CD4-positive, alpha-beta T cell treated with Interleukin-17A for 1 hour (primary cell): ENCODE data around the gene TOP3B.

ENCODE experiments used
- DNase-seq: peaks from one replicate; pipeline ENCODE4 v3.0.0-alpha.2; 2020

TOP3B gene

GRCh38 chr22:21982338-21982965, at the start of gene TOP3B:
TSS of gene TOP3B (minus strand) at chr22:21982787. CDS start at chr22:21975709, 7,078 bp downstream.
- DNase-seq: peak; percentile 81

GRCh38 chr22:22031183-22031945, 48.8 kb upstream of the TOP3B start:
- DNase-seq: no peak

- no peak for DNase-seq
These were observed 48.1 kb upstream of the TOP3B start for GRCh38 chr22:22030493-22031182.

- DNase-seq: no peak
These were observed 45.4 kb upstream of the TOP3B start for GRCh38 chr22:22027955-22028354.

DNA sequence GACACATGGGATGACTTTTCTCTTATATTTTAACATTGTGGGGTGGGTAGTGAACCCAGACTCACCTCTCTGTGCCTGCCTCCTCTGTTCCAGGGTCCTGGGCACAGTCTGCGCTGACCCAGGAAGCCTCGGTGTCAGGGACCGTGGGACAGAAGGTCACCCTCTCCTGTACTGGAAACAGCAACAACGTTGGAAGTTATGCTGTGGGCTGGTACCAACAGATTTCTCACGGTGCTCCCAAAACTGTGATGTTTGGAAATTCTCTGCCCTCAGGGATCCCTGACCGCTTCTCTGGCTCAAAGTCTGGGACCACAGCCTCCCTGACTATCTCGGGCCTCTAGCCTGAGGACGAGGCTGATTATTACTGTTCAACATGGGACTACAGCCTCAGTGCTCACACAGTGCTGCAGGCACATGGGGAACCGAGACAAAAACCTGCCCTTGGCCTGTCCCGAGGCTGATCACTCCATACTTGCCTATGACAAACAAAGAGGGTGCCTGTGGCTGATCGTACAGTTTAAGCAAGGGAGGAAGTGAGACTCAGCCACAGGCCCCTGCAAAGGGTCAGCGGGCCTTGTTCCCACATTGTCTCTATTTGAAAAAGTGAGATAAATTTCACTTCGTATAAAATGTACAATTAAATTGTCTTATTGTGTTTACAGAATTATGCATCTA, 43.7 kb upstream of the TOP3B start:
- no peak for DNase-seq

- DNase-seq: no peak
These were observed 43.0 kb upstream of the TOP3B start for GRCh38 chr22:22025320-22026156.

GRCh38 chr22:22024440-22024839, 41.9 kb upstream of the TOP3B start:
- DNase-seq: no peak

DNA sequence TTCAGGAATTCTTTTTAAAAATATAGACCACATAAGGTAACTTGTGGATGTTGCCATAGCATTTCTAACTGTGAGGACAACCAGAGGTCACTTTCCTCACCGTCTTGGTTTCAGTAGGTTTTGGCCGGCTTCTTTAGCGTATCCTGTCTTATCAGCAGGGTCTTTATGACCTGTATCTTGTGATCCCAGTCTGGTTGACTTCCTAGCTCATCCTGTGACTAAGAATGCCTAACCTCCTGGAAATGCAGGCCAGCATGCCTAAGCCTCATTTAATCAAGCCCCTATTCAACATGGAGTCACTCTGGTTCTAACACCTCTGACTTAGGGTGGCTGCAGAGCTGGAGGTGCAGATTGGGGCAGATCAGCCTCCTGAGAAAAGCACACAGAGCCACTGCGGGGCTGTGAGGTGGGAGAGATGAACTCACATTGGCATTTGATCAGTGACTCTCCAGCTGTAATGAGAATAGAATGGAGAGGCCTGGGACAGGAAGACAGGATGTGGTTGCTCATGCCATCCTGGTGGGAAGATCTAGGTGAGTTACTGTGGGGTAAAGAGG, 41.1 kb upstream of the TOP3B start:
- DNase-seq: no peak

- no peak for DNase-seq
These were observed 40.5 kb upstream of the TOP3B start for GRCh38 chr22:22022947-22023534.

DNA sequence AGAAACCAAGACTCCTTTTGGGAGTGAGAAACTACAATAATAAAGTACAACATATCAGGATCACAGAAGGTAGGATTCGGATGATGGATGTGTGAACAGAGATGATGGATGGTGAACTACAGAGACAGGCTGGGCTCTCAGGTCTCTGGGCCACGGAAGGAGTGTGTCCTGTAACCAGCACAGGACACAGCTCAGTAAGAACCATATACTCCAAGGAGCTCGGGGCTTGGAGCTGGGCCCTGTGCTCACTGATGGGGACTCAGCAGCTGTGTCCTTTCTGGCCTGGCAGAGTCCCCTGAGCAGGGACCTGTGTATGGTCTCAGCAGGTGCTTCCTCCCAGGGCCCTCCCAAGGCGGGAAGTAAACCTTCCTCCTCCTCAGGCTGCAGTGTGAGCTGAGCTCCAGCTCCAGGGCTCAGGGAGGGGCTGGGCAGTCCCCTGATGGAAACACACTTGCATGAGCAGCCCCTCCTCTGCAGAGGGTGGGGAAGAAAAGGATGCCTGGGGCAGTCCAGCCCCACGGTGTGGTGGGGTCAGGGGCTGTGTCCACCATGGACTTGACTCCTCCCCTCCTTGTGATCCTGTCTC, 39.8 kb upstream of the TOP3B start:
- DNase-seq: no peak

GRCh38 chr22:22021162-22021750, 38.7 kb upstream of the TOP3B start:
- DNase-seq: no peak

DNA sequence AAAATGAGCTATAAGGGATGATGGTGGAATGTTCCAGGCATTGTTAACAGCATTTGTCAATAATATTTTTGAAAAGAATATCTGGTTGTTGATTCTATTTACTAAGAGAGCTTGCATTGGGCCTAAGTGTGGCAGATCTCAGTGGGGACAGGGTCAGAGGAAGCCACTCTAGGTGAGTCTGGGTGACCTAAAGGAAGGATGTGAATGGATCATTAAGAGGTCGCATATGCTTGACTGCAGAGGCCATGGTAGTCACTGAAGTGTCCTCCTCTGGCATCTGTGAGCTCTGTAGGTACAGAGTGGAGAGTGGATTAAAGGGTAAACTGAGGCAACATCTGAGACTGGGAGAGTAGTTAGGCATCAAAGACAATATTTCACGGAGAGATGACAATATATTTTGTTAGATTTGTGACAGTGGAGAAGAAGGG, 37.9 kb upstream of the TOP3B start:
- DNase-seq: no peak

- DNase-seq: no peak
These were observed 37.3 kb upstream of the TOP3B start for GRCh38 chr22:22019659-22020424.

DNA sequence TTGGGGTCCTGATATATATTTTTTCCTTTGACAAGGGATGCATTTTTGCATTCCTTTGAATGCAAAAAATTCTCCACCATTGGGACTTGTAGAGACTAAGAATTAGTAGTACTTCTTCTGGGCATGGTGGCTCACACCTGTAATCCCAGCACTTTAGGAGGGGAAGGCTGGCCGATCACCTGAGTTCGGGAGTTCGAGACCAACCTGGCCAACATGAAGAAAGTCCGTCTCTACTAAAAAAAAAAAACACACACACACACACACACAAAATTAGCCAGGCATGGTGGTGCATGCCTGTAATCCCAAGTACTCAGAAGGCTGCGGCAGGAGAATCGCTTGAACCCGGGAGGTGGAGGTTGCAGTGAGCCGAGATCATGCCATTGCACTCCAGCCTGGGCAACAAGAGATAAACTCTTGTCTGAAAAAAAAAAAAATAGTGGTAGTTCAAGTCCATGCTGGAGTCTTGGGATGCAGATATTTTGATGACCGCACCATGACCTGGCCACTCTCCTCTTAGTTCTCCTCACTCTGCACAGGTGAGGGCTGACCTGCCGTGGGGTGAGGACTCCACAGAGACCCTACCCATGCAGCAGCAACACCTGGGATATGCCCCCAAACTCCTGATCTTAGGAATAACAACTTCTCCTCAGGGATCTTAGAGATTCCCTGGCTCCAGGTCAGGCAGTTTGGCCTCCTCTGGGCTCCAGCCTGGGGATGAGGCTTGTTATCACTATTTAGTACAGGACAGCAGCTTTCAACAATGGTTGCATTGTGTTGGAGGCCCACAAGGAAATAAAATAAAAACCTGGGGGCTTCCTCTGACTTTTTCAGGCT, 36.5 kb upstream of the TOP3B start:
- DNase-seq: no peak

DNA sequence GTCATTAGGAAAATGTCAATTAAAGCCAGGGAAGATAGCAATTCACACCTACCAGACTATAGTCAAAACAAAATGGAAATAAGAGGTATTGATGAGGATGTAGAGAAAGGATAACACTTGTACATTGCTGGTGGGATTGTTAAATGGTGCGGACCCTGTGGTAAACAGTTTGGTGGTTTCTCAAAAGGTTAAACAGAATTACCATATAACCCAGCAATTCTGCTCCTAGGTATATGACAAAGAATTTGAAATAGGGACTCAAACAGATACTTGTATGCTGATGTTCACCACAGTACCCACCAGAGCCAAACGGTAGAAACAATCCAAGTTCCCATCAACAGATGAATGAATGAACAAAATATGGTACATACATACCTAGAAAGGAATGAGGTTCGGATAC, 33.0 kb upstream of the TOP3B start:
- DNase-seq: no peak

- no peak for DNase-seq
These were observed 31.7 kb upstream of the TOP3B start for GRCh38 chr22:22014285-22014659.

DNA sequence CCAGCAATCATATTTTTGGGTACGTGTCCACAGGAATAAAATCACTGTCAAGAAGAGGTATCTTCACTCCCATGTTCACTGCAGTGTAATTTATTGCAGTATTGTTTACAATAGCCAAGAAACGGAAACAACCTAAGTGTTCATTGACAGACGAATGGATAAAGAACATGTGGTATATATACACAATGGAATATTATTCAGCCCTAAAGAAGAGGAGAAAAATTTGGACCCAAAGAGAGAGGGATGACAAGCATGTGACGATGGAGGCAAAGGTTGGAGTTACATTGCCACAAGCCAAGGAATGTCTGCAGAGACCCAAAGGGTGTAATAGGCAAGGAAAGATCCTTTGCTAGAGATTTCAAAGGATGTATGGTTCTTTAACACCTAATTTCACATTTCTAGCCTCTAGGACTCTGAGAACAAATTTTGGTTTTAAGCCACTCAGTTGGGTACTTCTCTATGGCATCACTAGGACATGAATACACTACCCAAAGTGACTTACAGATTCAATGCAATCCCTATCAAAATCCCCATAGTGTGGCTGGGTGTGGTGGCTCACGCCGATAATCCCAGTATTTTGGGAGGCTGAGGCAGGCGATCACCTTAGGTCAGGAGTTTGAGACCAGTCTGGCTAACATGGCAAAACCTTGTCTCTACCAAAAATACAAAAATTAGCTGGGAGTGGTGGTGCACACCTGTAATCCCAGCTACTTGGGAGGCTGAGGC, 31.1 kb upstream of the TOP3B start:
- DNase-seq: no peak

GRCh38 chr22:22011964-22012363, 29.4 kb upstream of the TOP3B start:
- no peak for DNase-seq

- DNase-seq: no peak
These were observed 27.8 kb upstream of the TOP3B start for GRCh38 chr22:22010358-22010757.
